MM.1S (cell line): ENCODE measurements around the gene GAP43.

ENCODE experiments used
- EZH2 ChIP-seq: fragments of 300-600 bp; sonication (generic); optimal IDR thresholded peaks from 2 replicates; pipeline ENCODE3; 2017; ENCODE audit warnings: low read depth, mild to moderate bottlenecking, antibody characterized with exemption, low read length, mixed read lengths
- EZH2phosphoT487 ChIP-seq: fragments of 300-600 bp; sonication (generic); IDR thresholded peaks from 2 replicates; pipeline ENCODE4 v1.6.1; 2018; ENCODE audit warnings: antibody characterized with exemption, low read length
- TF ChIP-seq, protein P1 (sequence below): fragments of 300-600 bp; sonication (generic); IDR thresholded peaks from 2 replicates; pipeline ENCODE4 v1.5.1; 2016; ENCODE audit warnings: antibody characterized with exemption, low read length, mixed read lengths

DNA sequence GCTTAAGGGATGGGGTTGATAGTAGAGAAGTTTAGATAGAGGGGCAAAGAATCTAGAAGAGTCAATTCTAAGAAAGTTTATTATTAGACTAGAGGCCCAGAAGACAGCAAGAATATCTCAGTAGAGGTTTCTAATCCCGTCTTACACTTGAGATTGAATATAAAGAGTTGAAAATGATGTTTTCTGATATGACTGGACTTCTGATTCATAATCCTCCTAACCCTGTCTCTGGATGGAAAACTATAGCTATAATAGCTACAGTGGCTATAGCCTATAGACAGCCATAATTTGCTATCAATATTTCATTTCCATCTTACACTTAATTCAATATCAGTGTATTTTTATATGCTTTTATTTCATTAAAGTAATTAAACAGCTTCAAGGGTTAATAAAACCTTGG is 60.0 kb downstream of the GAP43 start:
- TF ChIP-seq, protein P1, sequence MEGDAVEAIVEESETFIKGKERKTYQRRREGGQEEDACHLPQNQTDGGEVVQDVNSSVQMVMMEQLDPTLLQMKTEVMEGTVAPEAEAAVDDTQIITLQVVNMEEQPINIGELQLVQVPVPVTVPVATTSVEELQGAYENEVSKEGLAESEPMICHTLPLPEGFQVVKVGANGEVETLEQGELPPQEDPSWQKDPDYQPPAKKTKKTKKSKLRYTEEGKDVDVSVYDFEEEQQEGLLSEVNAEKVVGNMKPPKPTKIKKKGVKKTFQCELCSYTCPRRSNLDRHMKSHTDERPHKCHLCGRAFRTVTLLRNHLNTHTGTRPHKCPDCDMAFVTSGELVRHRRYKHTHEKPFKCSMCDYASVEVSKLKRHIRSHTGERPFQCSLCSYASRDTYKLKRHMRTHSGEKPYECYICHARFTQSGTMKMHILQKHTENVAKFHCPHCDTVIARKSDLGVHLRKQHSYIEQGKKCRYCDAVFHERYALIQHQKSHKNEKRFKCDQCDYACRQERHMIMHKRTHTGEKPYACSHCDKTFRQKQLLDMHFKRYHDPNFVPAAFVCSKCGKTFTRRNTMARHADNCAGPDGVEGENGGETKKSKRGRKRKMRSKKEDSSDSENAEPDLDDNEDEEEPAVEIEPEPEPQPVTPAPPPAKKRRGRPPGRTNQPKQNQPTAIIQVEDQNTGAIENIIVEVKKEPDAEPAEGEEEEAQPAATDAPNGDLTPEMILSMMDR, result no peak
- TF ChIP-seq EZH2, result no peak
- no peak for TF ChIP-seq EZH2phosphoT487
